ENCODE data around the gene TBC1D4. TPM values are rescaled to one million over a fixed set of nuclear protein-coding genes. Genes with fewer than 3 reads are reported as not detected.

Gene TBC1D4
- total and polyA plus RNA-seq, 2 experiments from 2014 or later: 5.5 to 13.5 TPM

GRCh38 chr13:75319254-75319653, 162.7 kb downstream of the TBC1D4 start:
- H3K9me2 ChIP-seq (ENCODE audit: insufficient read depth): no peaks in the 10 kb centered on the region
- no peaks in the 10 kb centered on the region for H3F3A ChIP-seq (ENCODE audit: insufficient read depth)
- TF ChIP-seq EZH2phosphoT487 (IDR thresholded peaks at IDR 0.05; ENCODE audit: insufficient read depth, low read depth) (no peak), EZH2 (IDR thresholded peaks at IDR 0.05; ENCODE audit: insufficient read depth, poor library complexity, severe bottlenecking) (no peak)
- H3K4me2 ChIP-seq (ENCODE audit: unreplicated experiment): no peak overlapping the region
- H3K27ac ChIP-seq: no peak overlapping the region
- H3K79me2 ChIP-seq (ENCODE audit: insufficient read depth): no peaks in the 10 kb centered on the region
- H3K27me3 ChIP-seq (replicated peaks; ENCODE audit: insufficient read depth): no peaks in the 10 kb centered on the region
- H3K9ac ChIP-seq: no peak overlapping the region
- H3K4me3 ChIP-seq: no peak overlapping the region
- H2AFZ ChIP-seq: no peak overlapping the region
- in situ Hi-C loops (cut with MboI): no loop called here
- H3K9me3 ChIP-seq (ENCODE audit: low read depth): no peaks in the 10 kb centered on the region
- H4K20me1 ChIP-seq (ENCODE audit: insufficient read depth): no peaks in the 10 kb centered on the region
- WGBS, 2 experiments (ENCODE audit: low coverage in 1 of 2, low lambda C conversion rate in 2 of 2, missing lambda C conversion rate in 2 of 2): 95 to 96% methylated on average over 4 of the region's 4 CpGs
- DNase-seq: no peak
- H3K4me1 ChIP-seq (ENCODE audit: insufficient read depth): peaks cover 9% of the 10 kb centered on the region; the same call in 1 of the 2 replicates
- no peaks in the 10 kb centered on the region; the same call in 1 of the 2 replicates for H3K36me3 ChIP-seq (ENCODE audit: low read depth)

DNA sequence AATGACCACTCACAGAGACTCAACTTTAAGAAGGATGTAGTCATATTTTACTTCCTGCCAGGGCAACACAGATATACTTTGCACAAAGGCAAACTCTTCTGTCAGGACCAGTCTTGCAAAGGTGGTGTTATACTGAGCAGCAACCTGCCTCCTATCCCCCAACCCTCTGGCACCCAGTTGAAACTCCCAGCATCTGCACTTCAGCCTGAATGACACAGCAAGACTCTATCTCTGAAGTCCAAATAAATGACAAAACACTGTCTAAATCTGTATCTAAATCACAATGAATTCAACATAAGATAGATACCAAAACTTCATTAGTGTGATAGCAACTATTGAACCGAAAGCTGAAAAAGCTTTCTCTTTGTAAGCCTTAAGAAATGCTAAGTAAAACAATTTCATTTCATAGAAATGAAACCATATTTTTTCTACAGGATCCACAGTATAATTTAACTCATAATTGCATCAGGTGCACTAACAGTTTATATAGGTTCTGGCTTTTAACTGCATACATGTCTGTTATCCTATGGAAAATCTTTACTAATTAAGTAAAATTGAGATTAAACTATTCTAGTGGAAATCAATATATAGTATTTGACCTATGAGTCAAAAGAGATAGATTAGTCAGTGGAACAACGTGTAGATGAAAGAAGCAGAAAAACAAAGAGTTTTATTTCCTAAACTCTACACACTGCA, 163.7 kb downstream of the TBC1D4 start:
- H3K36me3 ChIP-seq (ENCODE audit: low read depth): no peaks in the 10 kb centered on the region; the same call in 1 of the 2 replicates
- H3K9me2 ChIP-seq (ENCODE audit: insufficient read depth): no peaks in the 10 kb centered on the region
- H4K20me1 ChIP-seq (ENCODE audit: insufficient read depth): no peaks in the 10 kb centered on the region
- no peak overlapping the region for H3K4me2 ChIP-seq (ENCODE audit: unreplicated experiment)
- H3K27ac ChIP-seq: no peak overlapping the region
- no peaks in the 10 kb centered on the region for H3K9me3 ChIP-seq (ENCODE audit: low read depth)
- H3K79me2 ChIP-seq (ENCODE audit: insufficient read depth): no peaks in the 10 kb centered on the region
- no peaks in the 10 kb centered on the region for H3K27me3 ChIP-seq (replicated peaks; ENCODE audit: insufficient read depth)
- 91 to 93% methylated on average over 2 of the region's 2 CpGs for WGBS, 2 experiments (ENCODE audit: low coverage in 1 of 2, low lambda C conversion rate in 2 of 2, missing lambda C conversion rate in 2 of 2)
- in situ Hi-C loops (cut with MboI): no loop called here
- H3F3A ChIP-seq (ENCODE audit: insufficient read depth): no peaks in the 10 kb centered on the region
- H2AFZ ChIP-seq: no peak overlapping the region
- no peak overlapping the region for H3K4me3 ChIP-seq
- no peak overlapping the region for H3K9ac ChIP-seq
- DNase-seq: no peak
- no peak for TF ChIP-seq EZH2 (IDR thresholded peaks at IDR 0.05; ENCODE audit: insufficient read depth, poor library complexity, severe bottlenecking)
- no peak for TF ChIP-seq EZH2phosphoT487 (IDR thresholded peaks at IDR 0.05; ENCODE audit: insufficient read depth, low read depth)
- H3K4me1 ChIP-seq (ENCODE audit: insufficient read depth): peaks cover 9% of the 10 kb centered on the region; the same call in 1 of the 2 replicates

DNA sequence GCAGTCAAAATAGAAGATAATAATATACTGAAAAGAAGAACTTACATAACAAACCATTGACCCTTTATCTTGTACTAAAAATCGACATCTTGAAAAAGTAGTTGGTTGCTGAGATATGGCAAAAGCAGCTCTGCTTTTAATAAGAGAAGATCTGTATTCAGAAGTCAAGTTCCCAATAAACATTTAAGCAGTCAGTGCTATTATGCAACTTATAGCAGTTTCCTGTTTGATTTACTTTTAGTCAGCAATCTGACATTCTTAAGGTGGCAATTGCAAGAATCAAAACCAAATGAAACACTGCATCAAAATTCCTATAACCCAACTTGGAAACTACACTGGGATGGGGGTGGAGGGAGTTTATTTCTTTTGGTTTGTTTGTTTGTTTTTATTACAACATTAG, 165.5 kb downstream of the TBC1D4 start:
- peak; percentile 33 for DNase-seq
- Histone ChIP-seq H3K4me1 (ENCODE audit: insufficient read depth) (peaks cover 9% of the 10 kb centered on the region; the same call in 1 of the 2 replicates), H2AFZ (no peak overlapping the region), H3K4me3 (no peak overlapping the region), H3K27me3 (replicated peaks; ENCODE audit: insufficient read depth) (no peaks in the 10 kb centered on the region), H3K4me2 (ENCODE audit: unreplicated experiment) (peak overlapping the region; percentile 47), H3K27ac (no peak overlapping the region), H4K20me1 (ENCODE audit: insufficient read depth) (no peaks in the 10 kb centered on the region), H3K9ac (no peak overlapping the region), H3K9me2 (ENCODE audit: insufficient read depth) (no peaks in the 10 kb centered on the region), H3K36me3 (ENCODE audit: low read depth) (peaks cover 5% of the 10 kb centered on the region; the same call in 1 of the 2 replicates), H3K79me2 (ENCODE audit: insufficient read depth) (no peaks in the 10 kb centered on the region), H3K9me3 (ENCODE audit: low read depth) (no peaks in the 10 kb centered on the region), H3F3A (ENCODE audit: insufficient read depth) (no peaks in the 10 kb centered on the region)
- in situ Hi-C loops (cut with MboI): no loop called here
- 0 to 14% methylated on average over 1 of the region's 1 CpG for WGBS, 2 experiments (ENCODE audit: low coverage in 1 of 2, low lambda C conversion rate in 2 of 2, missing lambda C conversion rate in 2 of 2)
- TF ChIP-seq EZH2phosphoT487 (IDR thresholded peaks at IDR 0.05; ENCODE audit: insufficient read depth, low read depth) (no peak), EZH2 (IDR thresholded peaks at IDR 0.05; ENCODE audit: insufficient read depth, poor library complexity, severe bottlenecking) (no peak)

- Histone ChIP-seq H2AFZ (no peak overlapping the region), H4K20me1 (ENCODE audit: insufficient read depth) (no peaks in the 10 kb centered on the region), H3K36me3 (ENCODE audit: low read depth) (peaks cover 10% of the 10 kb centered on the region; the same call in 1 of the 2 replicates), H3K9ac (no peak overlapping the region), H3F3A (ENCODE audit: insufficient read depth) (no peaks in the 10 kb centered on the region), H3K4me3 (no peak overlapping the region), H3K27ac (no peak overlapping the region), H3K9me3 (ENCODE audit: low read depth) (no peaks in the 10 kb centered on the region), H3K4me1 (ENCODE audit: insufficient read depth) (peaks cover 9% of the 10 kb centered on the region; the same call in 1 of the 2 replicates), H3K9me2 (ENCODE audit: insufficient read depth) (no peaks in the 10 kb centered on the region), H3K27me3 (replicated peaks; ENCODE audit: insufficient read depth) (no peaks in the 10 kb centered on the region), H3K4me2 (ENCODE audit: unreplicated experiment) (no peak overlapping the region), H3K79me2 (ENCODE audit: insufficient read depth) (no peaks in the 10 kb centered on the region)
- in situ Hi-C loops (cut with MboI): no loop called here
- TF ChIP-seq EZH2 (IDR thresholded peaks at IDR 0.05; ENCODE audit: insufficient read depth, poor library complexity, severe bottlenecking) (no peak), EZH2phosphoT487 (IDR thresholded peaks at IDR 0.05; ENCODE audit: insufficient read depth, low read depth) (no peak)
- 94 to 100% methylated on average over 2 of the region's 2 CpGs for WGBS, 2 experiments (ENCODE audit: low coverage in 1 of 2, low lambda C conversion rate in 2 of 2, missing lambda C conversion rate in 2 of 2)
- no peak for DNase-seq
Observed at GRCh38 chr13:75312884-75313520, 169.0 kb downstream of the TBC1D4 start.

Data from GM23248 (cell line).